Fibroblast of lung (primary cell): ENCODE measurements around the gene CHD6. TPM values are rescaled to one million over a fixed set of nuclear protein-coding genes. Genes with fewer than 3 reads are reported as not detected.

ENCODE experiments used
- DNase-seq, 2 donors: peaks; one replicate each; pipeline versions ENCODE4 v3.0.0 to v3.0.0-alpha.2; 2010; ENCODE audit warnings: low read depth in 2 of 2
- H2AFZ ChIP-seq: 2 replicates; pipeline ENCODE4 v1.5.1; 2012; ENCODE audit warnings: low read length, control low read depth, inconsistent platforms
- H3K27ac ChIP-seq: 2 replicates; pipeline ENCODE4 v1.5.1; 2011; ENCODE audit warnings: low read length, control low read depth; ENCODE audit not compliant: insufficient read depth
- H3K27me3 ChIP-seq: 2 replicates; pipeline ENCODE4 v1.5.1; 2011; ENCODE audit warnings: mild to moderate bottlenecking, low read length; ENCODE audit not compliant: control insufficient read depth, insufficient read depth
- H3K36me3 ChIP-seq: 2 replicates; pipeline ENCODE4 v1.5.1; 2011; ENCODE audit warnings: low read length; ENCODE audit not compliant: control insufficient read depth, insufficient read depth
- H3K4me1 ChIP-seq: 2 replicates; pipeline ENCODE4 v1.5.1; 2011; ENCODE audit warnings: low read length; ENCODE audit not compliant: control insufficient read depth, insufficient read depth; ENCODE audit errors: extremely low read depth
- H3K4me2 ChIP-seq: 2 replicates; pipeline ENCODE4 v1.5.1; 2011; ENCODE audit warnings: low read length, control low read depth; ENCODE audit not compliant: insufficient read depth; ENCODE audit errors: extremely low read depth
- H3K4me3 ChIP-seq, 4 experiments: fragments of 200-600 bp in 1 of 4; sonication (generic) in 1 of 4; replicated peaks in 1 of 4; 2 replicates each; pipeline ENCODE4 v1.5.1; 2011 to 2016; ENCODE audit warnings: low read length in 4 of 4, low read depth in 3 of 4, mild to moderate bottlenecking in 3 of 4, control low read depth in 2 of 4, inconsistent platforms in 1 of 4, mixed read lengths in 1 of 4; ENCODE audit not compliant: insufficient read depth in 1 of 4; ENCODE audit errors: control extremely low read depth in 1 of 4
- H3K79me2 ChIP-seq: 2 replicates; pipeline ENCODE4 v1.5.1; 2012; ENCODE audit warnings: mild to moderate bottlenecking, low read length, inconsistent platforms; ENCODE audit not compliant: control insufficient read depth, insufficient read depth
- H3K9ac ChIP-seq: 2 replicates; pipeline ENCODE4 v1.5.1; 2011; ENCODE audit warnings: mild to moderate bottlenecking, low read length, control low read depth; ENCODE audit not compliant: insufficient read depth
- H3K9me3 ChIP-seq: 2 replicates; pipeline ENCODE4 v1.5.1; 2012; ENCODE audit warnings: low read depth, low read length; ENCODE audit not compliant: control insufficient read depth, insufficient read depth
- H4K20me1 ChIP-seq: 2 replicates; pipeline ENCODE4 v1.5.1; 2011; ENCODE audit warnings: low read length; ENCODE audit not compliant: control insufficient read depth, insufficient read depth; ENCODE audit errors: extremely low read depth
- EZH2 ChIP-seq: IDR thresholded peaks from 2 replicates; pipeline ENCODE4 v1.5.1; 2012; ENCODE audit warnings: low read length, control low read depth, mild to moderate bottlenecking; ENCODE audit errors: missing control alignments
- polyA plus RNA-seq, 2 donors: library from polyadenylated mRNA; depleted of rRNA in 1 of 2; stranded (reverse) in 1 of 2; unstranded in 1 of 2; fragments of >200 nt; gene quantifications; 2 replicates each; pipeline ENCODE4 v1.2.1, GENCODE V29; 2011 to 2012; ENCODE audit warnings: missing spikeins in 1 of 2
- total RNA-seq: library from RNA; depleted of rRNA; stranded (reverse); fragments of >200 nt; gene quantifications from 2 replicates; pipeline ENCODE4 v1.2.1, GENCODE V29; 2014
- TF ChIP-seq, protein P1 (sequence below), 2 donors: IDR thresholded peaks in 1 of 2; conservative IDR thresholded peaks in 1 of 2; 1 replicate in 1 of 2; 2 replicates in 1 of 2; pipeline ENCODE4 v1.5.1; 2011 to 2012; ENCODE audit warnings: low read length in 2 of 2, control low read depth in 1 of 2, inconsistent platforms in 1 of 2, low read depth in 1 of 2, mild to moderate bottlenecking in 1 of 2

Gene CHD6
- total and polyA plus RNA-seq, 2 donors (not counting 1 experiment from before 2014, with no cell fraction given): 13.4 to 25.9 TPM

GRCh38 chr20:41362748-41363140 is 255.4 kb downstream of the CHD6 start:
- H3K79me2 ChIP-seq: no peaks in the 10 kb centered on the region
- no peak overlapping the region for H2AFZ ChIP-seq
- H3K4me1 ChIP-seq: no peaks in the 10 kb centered on the region
- H3K4me2 ChIP-seq: no peak overlapping the region
- peaks cover 27% of the 10 kb centered on the region for H3K27me3 ChIP-seq
- H3K9me3 ChIP-seq: no peaks in the 10 kb centered on the region
- no peaks in the 10 kb centered on the region for H3K36me3 ChIP-seq
- no peak overlapping the region for H3K9ac ChIP-seq
- no peaks in the 10 kb centered on the region for H4K20me1 ChIP-seq
- no peak for DNase-seq
- TF ChIP-seq EZH2: no peak
- TF ChIP-seq, protein P1, sequence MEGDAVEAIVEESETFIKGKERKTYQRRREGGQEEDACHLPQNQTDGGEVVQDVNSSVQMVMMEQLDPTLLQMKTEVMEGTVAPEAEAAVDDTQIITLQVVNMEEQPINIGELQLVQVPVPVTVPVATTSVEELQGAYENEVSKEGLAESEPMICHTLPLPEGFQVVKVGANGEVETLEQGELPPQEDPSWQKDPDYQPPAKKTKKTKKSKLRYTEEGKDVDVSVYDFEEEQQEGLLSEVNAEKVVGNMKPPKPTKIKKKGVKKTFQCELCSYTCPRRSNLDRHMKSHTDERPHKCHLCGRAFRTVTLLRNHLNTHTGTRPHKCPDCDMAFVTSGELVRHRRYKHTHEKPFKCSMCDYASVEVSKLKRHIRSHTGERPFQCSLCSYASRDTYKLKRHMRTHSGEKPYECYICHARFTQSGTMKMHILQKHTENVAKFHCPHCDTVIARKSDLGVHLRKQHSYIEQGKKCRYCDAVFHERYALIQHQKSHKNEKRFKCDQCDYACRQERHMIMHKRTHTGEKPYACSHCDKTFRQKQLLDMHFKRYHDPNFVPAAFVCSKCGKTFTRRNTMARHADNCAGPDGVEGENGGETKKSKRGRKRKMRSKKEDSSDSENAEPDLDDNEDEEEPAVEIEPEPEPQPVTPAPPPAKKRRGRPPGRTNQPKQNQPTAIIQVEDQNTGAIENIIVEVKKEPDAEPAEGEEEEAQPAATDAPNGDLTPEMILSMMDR (conservative IDR thresholded peaks at IDR 0.05 in 1 of 2, IDR thresholded peaks at IDR 0.05 in 1 of 2; ENCODE audit: low read depth in 1 of 2, low read length in 2 of 2): no peak
- no peak overlapping the region for H3K4me3 ChIP-seq
- no peak overlapping the region for H3K27ac ChIP-seq

GRCh38 chr20:41361757-41362747 is 256.1 kb downstream of the CHD6 start:
- Histone ChIP-seq H3K4me2 (no peak overlapping the region), H3K4me3 (no peak overlapping the region), H3K27me3 (peaks cover 21% of the 10 kb centered on the region), H3K9ac (no peak overlapping the region), H3K27ac (no peak overlapping the region), H3K79me2 (no peaks in the 10 kb centered on the region), H3K36me3 (no peaks in the 10 kb centered on the region), H2AFZ (no peak overlapping the region), H3K4me1 (no peaks in the 10 kb centered on the region), H4K20me1 (no peaks in the 10 kb centered on the region), H3K9me3 (no peaks in the 10 kb centered on the region)
- no peak for DNase-seq
- TF ChIP-seq EZH2: no peak

DNA sequence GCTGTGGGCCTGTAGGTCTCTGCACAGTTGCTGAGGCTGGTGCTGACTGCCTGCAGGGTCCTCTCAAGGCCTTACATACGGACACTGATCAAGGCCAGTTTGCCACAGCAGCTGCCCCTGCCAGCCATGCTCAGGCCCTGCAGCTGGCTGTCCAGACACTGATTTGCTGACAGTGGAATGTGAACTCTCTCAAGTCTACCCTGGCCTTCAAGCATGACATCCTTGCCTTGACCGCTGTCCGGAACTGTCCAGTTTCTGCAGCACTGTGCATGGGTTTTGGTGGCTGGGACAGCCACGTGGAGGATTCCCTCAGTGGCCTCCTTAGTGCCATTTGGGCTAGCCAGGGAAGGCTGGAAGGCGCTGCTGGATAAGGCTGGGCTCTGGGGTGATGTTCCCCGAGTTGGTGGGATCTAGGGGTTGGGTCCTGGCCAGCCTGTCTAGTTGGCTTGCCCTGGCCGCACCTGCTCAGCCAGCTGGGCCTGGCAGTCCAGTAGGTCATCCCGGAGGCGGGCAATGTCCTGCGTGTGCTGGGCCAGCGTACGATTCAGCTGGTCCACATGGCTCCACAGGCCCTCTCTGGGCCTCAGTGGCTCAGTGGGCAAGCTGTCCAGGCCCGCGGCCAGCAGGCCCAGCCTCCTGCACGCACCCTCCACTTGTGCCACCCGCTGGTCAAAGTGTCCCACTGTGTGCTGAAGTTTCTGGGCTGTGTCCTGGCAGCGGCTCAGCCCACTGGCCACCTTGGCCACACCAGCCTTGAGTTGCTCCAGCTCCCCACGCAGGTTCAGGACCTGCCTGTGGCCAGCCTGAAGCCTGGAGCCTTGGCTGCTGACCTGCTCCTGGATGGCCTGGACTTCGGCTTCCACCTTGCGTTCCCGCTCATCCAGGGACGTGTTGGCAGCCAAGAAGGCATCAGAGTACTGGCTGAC is 257.1 kb downstream of the CHD6 start:
- Histone ChIP-seq H3K4me2 (no peak overlapping the region), H3K4me3 (no peak overlapping the region), H3K36me3 (no peaks in the 10 kb centered on the region), H3K4me1 (no peaks in the 10 kb centered on the region), H3K9me3 (no peaks in the 10 kb centered on the region), H3K79me2 (no peaks in the 10 kb centered on the region), H2AFZ (no peak overlapping the region), H3K27ac (no peak overlapping the region), H3K27me3 (peaks cover 15% of the 10 kb centered on the region), H3K9ac (no peak overlapping the region), H4K20me1 (no peaks in the 10 kb centered on the region)
- no peak for TF ChIP-seq EZH2
- TF ChIP-seq, protein P1 (conservative IDR thresholded peaks at IDR 0.05 in 1 of 2, IDR thresholded peaks at IDR 0.05 in 1 of 2; ENCODE audit: low read depth in 1 of 2, low read length in 2 of 2): no peak
- DNase-seq: no peak
